Stimulated activated CD4-positive, alpha-beta T cell treated with anti-CD3 and anti-CD28 coated beads, Interleukin-2, amount 100 ng/mL, for 48 hours (primary cell): ENCODE data around the gene KLF5.
"Not testable (repeated sequence)": the region's sequence is repeated elsewhere in the genome, so short reads cannot be mapped to it uniquely, and the experiment has no call there.

ENCODE experiments used
- DNase-seq, 2 donors: peaks; one replicate each; pipeline ENCODE4 v3.0.0-alpha.2; 2020

The KLF5 gene

DNA sequence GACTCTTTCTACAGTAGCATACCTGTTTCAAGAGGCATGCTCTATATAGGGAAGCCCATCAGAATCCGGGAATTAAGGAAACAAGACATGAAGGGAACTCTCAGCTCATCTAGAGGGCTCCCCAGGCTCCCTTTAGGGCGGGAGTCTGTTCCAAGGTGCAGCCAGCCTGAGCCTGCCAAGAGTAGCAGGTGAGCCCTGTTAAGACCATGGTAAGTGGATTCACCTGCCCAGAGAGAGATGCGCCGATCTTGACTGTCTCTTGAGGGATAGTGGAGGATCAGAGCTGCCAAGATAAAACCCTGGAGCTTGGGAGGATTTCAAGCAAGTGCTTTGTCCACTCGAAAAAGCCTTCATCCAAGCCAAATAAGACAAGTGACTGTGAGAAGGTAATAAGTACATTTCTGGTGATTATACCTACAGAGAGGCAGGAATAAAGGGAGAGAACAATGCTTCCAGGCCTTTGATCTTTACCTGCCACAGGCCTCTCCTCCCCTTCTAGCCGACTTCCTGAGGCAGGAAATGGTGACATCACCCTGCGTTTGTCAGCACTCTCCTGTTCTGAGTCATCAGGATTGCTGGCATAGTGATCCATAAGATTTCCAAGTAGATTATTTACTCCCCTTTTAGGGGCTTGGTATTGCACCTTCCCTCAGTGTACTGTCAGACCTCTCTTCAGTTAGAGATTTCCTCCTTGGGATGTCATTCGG, 31.5 kb downstream of the KLF5 start:
- no peak for DNase-seq

- no peak for DNase-seq
Observed at GRCh38 chr13:73090823-73091187, 32.0 kb downstream of the KLF5 start.

GRCh38 chr13:73092829-73093228, 34.0 kb downstream of the KLF5 start:
- no peak for DNase-seq

DNA sequence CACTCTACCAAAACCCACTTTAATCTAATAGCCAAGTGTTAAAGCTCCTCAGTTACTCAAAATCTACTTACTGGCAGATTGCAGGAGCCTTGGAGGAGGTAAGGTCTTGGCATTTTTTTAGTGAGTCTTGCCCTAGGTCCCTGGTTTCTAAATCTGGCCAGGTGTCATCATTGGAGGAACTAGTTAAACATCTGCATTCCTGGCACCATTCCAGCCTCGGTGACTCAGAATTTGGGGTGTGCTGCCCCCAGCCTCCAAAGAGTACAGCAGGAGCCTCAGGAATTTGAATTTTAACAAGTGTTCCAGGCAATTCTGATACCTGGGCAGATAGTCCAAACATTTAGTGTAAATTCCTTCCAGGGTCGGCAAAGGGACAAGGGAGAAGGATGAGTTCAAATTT, 37.4 kb downstream of the KLF5 start:
- DNase-seq = no peak

DNA sequence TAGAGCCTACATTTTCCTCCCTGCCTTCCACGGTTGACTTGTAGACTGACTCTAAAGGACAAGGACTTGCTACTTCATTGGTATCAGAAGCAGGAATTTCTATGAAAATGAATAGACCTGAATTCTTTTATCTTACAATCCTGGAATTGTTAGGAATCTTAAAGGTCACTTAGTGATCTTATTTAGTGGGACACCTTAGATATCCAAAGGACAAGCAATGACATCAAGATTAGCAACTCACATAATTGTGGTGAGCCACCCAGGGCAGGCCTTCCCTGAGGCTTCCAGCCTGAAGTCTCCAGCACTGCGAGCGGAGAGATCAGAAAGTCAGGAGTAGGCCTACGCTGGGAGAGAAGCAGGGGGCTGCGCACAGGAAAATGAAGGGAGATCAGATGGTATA, 37.8 kb downstream of the KLF5 start:
- DNase-seq = no peak

GRCh38 chr13:73100781-73101180, 42.0 kb downstream of the KLF5 start:
- DNase-seq = not testable (repeated sequence)

- no peak for DNase-seq
Observed at GRCh38 chr13:73101351-73102007, 42.7 kb downstream of the KLF5 start.

DNA sequence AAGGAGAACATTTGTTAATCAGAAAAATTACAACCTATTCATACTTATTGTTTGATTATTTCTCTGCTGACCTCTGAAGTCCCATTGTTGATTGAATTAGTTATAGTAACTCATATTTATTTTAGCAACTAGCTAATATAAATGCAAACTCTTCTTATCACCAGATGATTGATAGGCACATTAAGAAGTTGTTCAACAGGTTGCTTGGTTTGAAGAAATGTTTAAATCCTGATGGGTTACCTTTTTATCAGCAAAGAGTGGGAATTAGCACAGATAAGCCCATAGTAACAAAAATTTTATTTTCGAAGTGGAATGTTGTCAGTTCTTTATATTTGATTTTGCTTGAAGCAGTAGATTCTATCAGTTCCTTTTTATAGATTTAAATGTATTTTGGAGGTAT, 44.4 kb downstream of the KLF5 start:
- no peak for DNase-seq

DNA sequence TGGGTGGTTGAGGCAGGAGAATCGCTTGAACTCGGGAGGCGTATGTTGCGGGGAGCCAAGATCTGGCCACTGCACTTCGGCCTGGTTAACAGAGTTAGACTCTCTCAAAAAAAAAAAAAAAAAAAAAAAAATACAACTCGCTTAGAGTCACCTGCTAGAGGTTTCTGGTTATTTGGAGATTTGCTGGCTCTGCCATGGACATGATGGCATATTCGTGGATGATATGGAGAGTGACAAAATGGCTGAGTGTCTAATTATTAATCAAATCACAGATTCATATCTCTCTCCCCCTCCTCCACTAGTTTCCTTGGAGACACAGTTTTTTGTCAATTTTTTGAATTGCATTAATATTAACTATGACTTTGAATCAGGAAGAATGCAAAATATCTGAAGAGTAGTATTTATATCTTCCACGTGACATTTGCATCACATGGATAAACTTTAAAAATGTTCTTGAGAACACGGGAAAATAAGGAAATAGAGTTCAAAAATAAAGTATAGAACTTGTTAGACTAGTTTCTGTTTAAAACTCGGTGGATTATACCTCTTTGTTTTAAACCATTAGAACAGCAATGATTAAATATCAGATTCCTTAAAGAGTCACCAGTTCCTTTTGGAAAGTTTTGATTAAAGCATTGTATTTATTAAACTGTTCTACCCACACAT, 47.8 kb downstream of the KLF5 start:
- no peak for DNase-seq

DNA sequence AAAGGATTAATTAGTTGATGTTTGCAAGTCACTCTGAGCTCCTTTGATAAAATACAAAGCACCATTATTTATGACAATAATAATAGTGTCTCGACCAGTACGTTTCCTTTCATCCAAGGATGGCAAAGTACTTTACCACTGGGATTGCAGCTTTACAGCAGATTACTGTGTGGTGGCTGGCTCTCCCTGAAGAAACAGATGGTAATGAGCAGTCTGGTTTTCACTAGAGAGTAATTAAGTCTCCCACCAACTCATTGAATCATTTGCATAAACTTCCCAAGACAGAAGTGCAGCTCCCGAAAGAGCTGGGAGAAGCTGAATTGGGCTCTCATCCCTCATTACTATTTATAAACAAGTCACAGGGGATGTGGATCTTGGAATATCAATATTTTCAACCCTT, 48.7 kb downstream of the KLF5 start:
- DNase-seq = no peak

DNA sequence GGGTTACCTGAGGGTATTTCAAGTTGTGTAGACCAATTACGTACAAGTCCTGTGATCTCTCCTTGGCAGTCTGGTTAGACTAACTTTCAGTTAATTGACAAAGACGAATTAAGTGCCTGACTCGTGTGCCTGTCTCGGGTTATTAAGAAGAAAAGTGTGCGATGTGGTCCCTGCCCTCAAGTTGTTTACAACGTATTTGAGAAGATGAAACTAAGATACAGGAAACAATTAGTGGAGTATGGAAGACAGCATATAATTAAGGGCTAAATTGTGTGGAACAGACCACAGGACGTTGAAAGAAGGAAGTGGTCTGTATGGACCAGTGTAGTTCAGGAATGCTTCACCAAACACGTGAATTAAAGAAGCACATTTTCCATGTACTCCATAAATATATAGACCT, 49.2 kb downstream of the KLF5 start:
- DNase-seq = no peak

DNA sequence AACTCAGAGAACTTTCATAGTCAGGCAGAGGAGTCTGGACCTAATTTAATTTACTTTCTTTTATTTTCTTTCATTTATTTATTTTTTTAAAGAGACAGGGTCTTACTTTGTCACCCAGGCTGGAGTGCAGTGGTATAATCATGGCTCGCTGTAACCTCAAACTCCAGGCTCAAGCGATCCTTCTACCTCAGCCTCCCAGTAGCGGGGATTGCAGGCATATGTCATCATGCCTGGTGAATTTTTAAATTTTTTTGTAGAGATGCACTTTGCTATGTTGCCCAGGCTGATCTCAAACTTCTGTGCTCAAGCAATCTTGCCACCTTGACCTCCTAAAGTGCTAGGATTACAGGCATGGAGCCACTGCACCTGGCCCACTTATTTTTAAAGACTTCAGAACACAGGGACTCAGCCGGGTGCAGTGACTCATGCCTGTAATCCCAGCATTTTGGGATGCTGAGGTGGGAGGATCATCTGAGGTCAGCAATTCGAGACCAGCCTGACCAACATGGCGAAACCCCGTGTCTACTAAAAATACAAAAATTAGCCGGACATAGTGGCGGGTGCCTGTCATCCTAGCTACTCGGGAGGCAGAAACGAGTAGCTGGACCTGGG, 50.6 kb downstream of the KLF5 start:
- DNase-seq = no peak

GRCh38 chr13:73109969-73110368, 51.2 kb downstream of the KLF5 start:
- no peak for DNase-seq

DNA sequence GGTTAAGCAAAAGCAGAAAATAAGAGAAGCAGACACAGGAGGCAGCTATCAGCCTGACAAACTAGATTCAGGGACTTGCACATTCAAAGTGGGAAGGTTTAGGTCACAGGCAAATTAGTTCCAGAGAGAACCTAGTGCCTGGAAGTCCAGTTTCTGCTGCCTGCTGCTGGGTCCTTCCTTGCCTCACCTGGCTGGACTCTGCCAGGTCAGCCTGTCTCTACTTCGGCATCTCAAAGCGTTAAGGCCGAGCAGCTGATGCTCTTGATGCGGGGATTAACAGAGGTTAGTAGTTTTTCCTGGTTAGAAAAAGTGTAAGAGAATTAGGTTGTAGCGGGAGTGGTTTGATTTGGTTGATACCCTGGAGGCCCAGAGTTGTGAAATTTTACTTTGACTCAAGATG, 52.0 kb downstream of the KLF5 start:
- DNase-seq = no peak

DNA sequence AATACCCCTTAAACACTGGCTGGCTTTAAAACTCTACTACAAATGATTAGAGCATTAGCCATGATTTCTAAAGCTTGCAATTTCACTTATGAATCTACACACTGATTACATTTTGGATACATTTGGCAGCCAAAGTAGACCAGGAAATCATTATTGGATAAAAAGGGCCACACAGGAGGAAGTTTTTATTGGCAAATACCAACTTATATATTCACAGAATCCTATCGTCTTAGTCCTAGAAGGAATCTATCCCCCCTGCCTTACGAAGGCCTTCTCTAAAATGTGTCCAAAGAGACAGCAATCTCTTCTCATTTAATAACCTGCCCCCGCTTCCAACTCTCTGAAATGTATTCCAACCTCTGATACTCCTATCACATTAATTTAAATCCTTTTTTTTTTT, 52.5 kb downstream of the KLF5 start:
- no peak for DNase-seq

GRCh38 chr13:73119612-73120011, 60.8 kb downstream of the KLF5 start:
- DNase-seq = no peak
